Neural cell (in vitro differentiated cells): ENCODE results near the gene FILIP1L. TPM values are rescaled to one million over a fixed set of nuclear protein-coding genes. Genes with fewer than 3 reads are reported as not detected.

Experiments
- H2AFZ ChIP-seq: fragments of 200-600, 300-800 bp; sonication (generic), shearing (Covaris generic); 2 replicates; pipeline ENCODE4 v1.6.0; 2014; ENCODE audit warnings: low read depth, mild to moderate bottlenecking, antibody characterized with exemption, low read length, moderate library complexity
- H3F3A ChIP-seq: fragments of 200-600 bp; shearing (Covaris generic); 2 replicates; pipeline ENCODE4 v1.6.1; 2016; ENCODE audit warnings: mild to moderate bottlenecking, moderate library complexity, mixed read lengths, antibody characterized with exemption, low read length; ENCODE audit not compliant: insufficient read depth, poor library complexity, severe bottlenecking
- H3K27ac ChIP-seq: fragments of 200-600, 300-800 bp; sonication (generic), shearing (Covaris generic); 2 replicates; pipeline ENCODE4 v1.5.1; 2014; ENCODE audit warnings: mild to moderate bottlenecking, low read length, moderate library complexity
- H3K27me3 ChIP-seq: fragments of 300-800, 200-600 bp; sonication (generic), shearing (Covaris generic); 2 replicates; pipeline ENCODE4 v1.6.0; 2014; ENCODE audit warnings: mild to moderate bottlenecking, low read depth, low read length, moderate library complexity; ENCODE audit not compliant: insufficient read depth
- H3K36me3 ChIP-seq: fragments of 300-800, 200-600 bp; sonication (generic), shearing (Covaris generic); 2 replicates; pipeline ENCODE4 v1.5.1; 2014; ENCODE audit warnings: mild to moderate bottlenecking, antibody characterized with exemption, low read length, moderate library complexity; ENCODE audit not compliant: insufficient read depth
- H3K4me2 ChIP-seq: fragments of 300-800, 200-600 bp; sonication (generic), shearing (Covaris generic); 2 replicates; pipeline ENCODE4 v1.6.0; 2014; ENCODE audit warnings: mild to moderate bottlenecking, low read length
- H3K4me3 ChIP-seq: fragments of 300-800, 200-600 bp; sonication (generic), shearing (Covaris generic); 2 replicates; pipeline ENCODE4 v1.5.1; 2014; ENCODE audit warnings: mild to moderate bottlenecking, low read length, moderate library complexity
- H3K79me2 ChIP-seq: fragments of 200-600 bp; shearing (Covaris generic); replicated peaks from 2 replicates; pipeline ENCODE4 v1.6.0; 2014; ENCODE audit warnings: mild to moderate bottlenecking, low read length, moderate library complexity; ENCODE audit not compliant: insufficient read depth
- H3K9ac ChIP-seq: fragments of 300-800, 200-600 bp; sonication (generic), shearing (Covaris generic); 2 replicates; pipeline ENCODE4 v1.6.1; 2016; ENCODE audit warnings: mild to moderate bottlenecking, low read length, mixed read lengths
- H3K9me2 ChIP-seq: fragments of 200-600 bp; shearing (Covaris generic); 2 replicates; pipeline ENCODE4 v1.6.1; 2016; ENCODE audit warnings: mild to moderate bottlenecking, low read length, mixed read lengths; ENCODE audit not compliant: insufficient read depth
- H3K9me3 ChIP-seq: fragments of 200-600, 300-800 bp; sonication (generic), shearing (Covaris generic); 2 replicates; pipeline ENCODE4 v1.6.1; 2016; ENCODE audit warnings: mild to moderate bottlenecking, mixed run types, low read length, moderate library complexity, mixed read lengths
- H4K20me1 ChIP-seq: fragments of 200-600 bp; shearing (Covaris generic); 2 replicates; pipeline ENCODE4 v1.6.1; 2016; ENCODE audit warnings: mild to moderate bottlenecking, mixed run types; ENCODE audit not compliant: insufficient read depth
- EP300 ChIP-seq: fragments of 450-650 bp; conservative IDR thresholded peaks from 2 replicates; pipeline ENCODE4 v1.6.1; 2014; ENCODE audit warnings: antibody characterized with exemption, mild to moderate bottlenecking, moderate library complexity; ENCODE audit not compliant: poor library complexity, severe bottlenecking
- EZH2 ChIP-seq: fragments of 200-600, 300-800 bp; shearing (Covaris generic), sonication (generic); IDR thresholded peaks from 2 replicates; pipeline ENCODE4 v1.6.1; 2014; ENCODE audit warnings: antibody characterized with exemption, low read length, borderline replicate concordance, mild to moderate bottlenecking; ENCODE audit not compliant: insufficient read depth, poor library complexity, severe bottlenecking
- MXI1 ChIP-seq: fragments of 450-650 bp; conservative IDR thresholded peaks from 2 replicates; pipeline ENCODE4 v1.6.1; 2014; ENCODE audit warnings: antibody characterized with exemption, mild to moderate bottlenecking; ENCODE audit not compliant: poor library complexity, severe bottlenecking
- POLR2AphosphoS5 ChIP-seq: IDR thresholded peaks from 2 replicates; pipeline ENCODE4 v1.6.1; 2012
- RAD21 ChIP-seq: fragments of 450-650 bp; conservative IDR thresholded peaks from 2 replicates; pipeline ENCODE4 v1.6.1; 2014; ENCODE audit warnings: antibody characterized with exemption, mild to moderate bottlenecking, moderate library complexity
- SMC3 ChIP-seq: fragments of 450-650 bp; conservative IDR thresholded peaks from 2 replicates; pipeline ENCODE4 v1.6.1; 2014; ENCODE audit warnings: antibody characterized with exemption, mild to moderate bottlenecking, moderate library complexity; ENCODE audit not compliant: poor library complexity
- TAF1 ChIP-seq: IDR thresholded peaks from 2 replicates; pipeline ENCODE4 v1.6.1; 2012; ENCODE audit warnings: low read depth
- polyA plus RNA-seq: library from polyadenylated mRNA; depleted of rRNA; stranded (reverse); fragments of >200 nt; gene quantifications from 2 replicates; pipeline ENCODE4 v1.2.3, GENCODE V29; 2014
- TF ChIP-seq, protein P1 (sequence below): IDR thresholded peaks from 2 replicates; pipeline ENCODE4 v1.6.1; 2012; ENCODE audit warnings: borderline replicate concordance
- TF ChIP-seq, protein P2 (sequence below): fragments of 450-650 bp; IDR thresholded peaks from 2 replicates; pipeline ENCODE4 v1.5.1; 2014; ENCODE audit warnings: antibody characterized with exemption, mild to moderate bottlenecking, moderate library complexity; ENCODE audit not compliant: poor library complexity, severe bottlenecking

The FILIP1L gene
- polyA plus RNA-seq, 1 donor from 2014 or later, result 0.27 TPM

DNA sequence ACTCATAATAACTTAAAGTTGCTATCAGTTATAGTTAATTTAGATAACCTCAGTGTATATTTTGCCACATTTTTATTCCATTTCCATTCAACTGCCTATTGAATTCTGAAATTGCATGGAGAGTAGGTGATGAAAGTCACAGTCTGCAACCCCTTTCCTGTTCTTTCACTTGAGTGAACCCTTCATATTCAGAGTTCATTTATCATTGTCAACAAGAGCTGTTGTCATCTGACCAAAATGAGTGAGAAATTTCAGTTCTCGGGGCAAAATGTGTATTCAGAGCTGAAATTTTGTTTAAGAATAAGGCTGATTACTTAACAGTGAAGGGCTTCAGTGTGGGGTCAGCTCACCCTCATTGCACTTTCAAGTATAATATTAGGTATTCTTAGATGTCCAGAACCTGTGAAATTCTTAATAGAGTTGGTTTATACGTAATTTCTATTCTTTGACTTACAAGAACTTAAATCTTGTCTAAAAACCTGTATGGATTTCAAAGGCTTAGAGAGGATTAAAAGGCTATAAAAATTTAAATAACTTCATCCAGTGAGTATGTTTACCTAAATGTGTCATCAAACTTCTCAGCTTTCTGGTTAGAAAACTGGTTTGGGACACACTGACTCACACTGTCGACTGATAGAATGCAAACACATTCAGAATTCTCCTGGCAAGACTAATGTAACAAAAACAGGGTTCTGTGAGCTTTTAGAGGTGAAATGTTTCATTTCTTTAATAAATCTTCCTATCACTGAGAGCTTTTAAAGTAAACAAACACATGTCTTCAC, 204.4 kb downstream of the FILIP1L start:
- Histone ChIP-seq H3K27ac (no peak overlapping the region), H3K27me3 (no peaks in the 10 kb centered on the region), H3K9me3 (no peaks in the 10 kb centered on the region), H3K9me2 (no peaks in the 10 kb centered on the region), H3F3A (no peaks in the 10 kb centered on the region), H3K79me2 (no peaks in the 10 kb centered on the region), H3K36me3 (no peaks in the 10 kb centered on the region), H4K20me1 (no peaks in the 10 kb centered on the region), H3K9ac (no peak overlapping the region), H3K4me2 (no peak overlapping the region), H2AFZ (no peak overlapping the region), H3K4me3 (no peak overlapping the region)
- TF ChIP-seq, protein P1, sequence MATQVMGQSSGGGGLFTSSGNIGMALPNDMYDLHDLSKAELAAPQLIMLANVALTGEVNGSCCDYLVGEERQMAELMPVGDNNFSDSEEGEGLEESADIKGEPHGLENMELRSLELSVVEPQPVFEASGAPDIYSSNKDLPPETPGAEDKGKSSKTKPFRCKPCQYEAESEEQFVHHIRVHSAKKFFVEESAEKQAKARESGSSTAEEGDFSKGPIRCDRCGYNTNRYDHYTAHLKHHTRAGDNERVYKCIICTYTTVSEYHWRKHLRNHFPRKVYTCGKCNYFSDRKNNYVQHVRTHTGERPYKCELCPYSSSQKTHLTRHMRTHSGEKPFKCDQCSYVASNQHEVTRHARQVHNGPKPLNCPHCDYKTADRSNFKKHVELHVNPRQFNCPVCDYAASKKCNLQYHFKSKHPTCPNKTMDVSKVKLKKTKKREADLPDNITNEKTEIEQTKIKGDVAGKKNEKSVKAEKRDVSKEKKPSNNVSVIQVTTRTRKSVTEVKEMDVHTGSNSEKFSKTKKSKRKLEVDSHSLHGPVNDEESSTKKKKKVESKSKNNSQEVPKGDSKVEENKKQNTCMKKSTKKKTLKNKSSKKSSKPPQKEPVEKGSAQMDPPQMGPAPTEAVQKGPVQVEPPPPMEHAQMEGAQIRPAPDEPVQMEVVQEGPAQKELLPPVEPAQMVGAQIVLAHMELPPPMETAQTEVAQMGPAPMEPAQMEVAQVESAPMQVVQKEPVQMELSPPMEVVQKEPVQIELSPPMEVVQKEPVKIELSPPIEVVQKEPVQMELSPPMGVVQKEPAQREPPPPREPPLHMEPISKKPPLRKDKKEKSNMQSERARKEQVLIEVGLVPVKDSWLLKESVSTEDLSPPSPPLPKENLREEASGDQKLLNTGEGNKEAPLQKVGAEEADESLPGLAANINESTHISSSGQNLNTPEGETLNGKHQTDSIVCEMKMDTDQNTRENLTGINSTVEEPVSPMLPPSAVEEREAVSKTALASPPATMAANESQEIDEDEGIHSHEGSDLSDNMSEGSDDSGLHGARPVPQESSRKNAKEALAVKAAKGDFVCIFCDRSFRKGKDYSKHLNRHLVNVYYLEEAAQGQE, result no peak
- TF ChIP-seq EP300, result no peak
- no peak for TF ChIP-seq EZH2
- TF ChIP-seq, protein P2, sequence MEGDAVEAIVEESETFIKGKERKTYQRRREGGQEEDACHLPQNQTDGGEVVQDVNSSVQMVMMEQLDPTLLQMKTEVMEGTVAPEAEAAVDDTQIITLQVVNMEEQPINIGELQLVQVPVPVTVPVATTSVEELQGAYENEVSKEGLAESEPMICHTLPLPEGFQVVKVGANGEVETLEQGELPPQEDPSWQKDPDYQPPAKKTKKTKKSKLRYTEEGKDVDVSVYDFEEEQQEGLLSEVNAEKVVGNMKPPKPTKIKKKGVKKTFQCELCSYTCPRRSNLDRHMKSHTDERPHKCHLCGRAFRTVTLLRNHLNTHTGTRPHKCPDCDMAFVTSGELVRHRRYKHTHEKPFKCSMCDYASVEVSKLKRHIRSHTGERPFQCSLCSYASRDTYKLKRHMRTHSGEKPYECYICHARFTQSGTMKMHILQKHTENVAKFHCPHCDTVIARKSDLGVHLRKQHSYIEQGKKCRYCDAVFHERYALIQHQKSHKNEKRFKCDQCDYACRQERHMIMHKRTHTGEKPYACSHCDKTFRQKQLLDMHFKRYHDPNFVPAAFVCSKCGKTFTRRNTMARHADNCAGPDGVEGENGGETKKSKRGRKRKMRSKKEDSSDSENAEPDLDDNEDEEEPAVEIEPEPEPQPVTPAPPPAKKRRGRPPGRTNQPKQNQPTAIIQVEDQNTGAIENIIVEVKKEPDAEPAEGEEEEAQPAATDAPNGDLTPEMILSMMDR, result no peak
- no peak for TF ChIP-seq POLR2AphosphoS5
- TF ChIP-seq RAD21, result no peak
- no peak for TF ChIP-seq TAF1
- TF ChIP-seq MXI1, result no peak
- TF ChIP-seq SMC3, result no peak

DNA sequence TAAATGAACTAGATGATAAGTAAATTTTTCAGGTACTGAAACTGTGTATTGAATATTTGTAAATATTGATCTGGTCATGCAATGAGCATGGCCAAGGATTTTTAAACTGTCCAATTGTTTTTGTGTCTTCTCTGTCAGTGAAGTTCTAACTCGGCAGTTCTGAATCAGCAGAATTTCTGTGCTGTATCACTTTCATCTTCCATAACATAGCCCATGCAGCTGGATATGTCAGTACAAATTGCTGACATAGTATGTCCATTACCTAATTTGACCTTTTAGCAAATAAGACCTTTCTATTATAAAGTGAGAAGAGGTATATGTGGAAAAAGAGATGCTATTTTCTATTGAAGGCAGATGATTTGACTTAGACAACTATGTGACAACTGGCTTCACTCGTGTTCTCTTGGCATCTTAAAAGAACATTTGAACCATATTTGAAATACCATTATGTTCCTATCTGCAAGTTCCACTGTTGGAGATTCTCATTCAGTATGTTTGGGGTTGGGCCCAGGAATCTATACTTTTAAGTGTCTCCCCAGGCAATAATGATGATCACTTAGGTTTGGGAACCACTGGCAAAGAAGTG, 206.2 kb downstream of the FILIP1L start:
- H3K27me3 ChIP-seq, result no peaks in the 10 kb centered on the region
- no peak overlapping the region for H3K27ac ChIP-seq
- H3F3A ChIP-seq, result no peaks in the 10 kb centered on the region
- H2AFZ ChIP-seq, result no peak overlapping the region
- H4K20me1 ChIP-seq, result no peaks in the 10 kb centered on the region
- no peak overlapping the region for H3K4me2 ChIP-seq
- no peak for TF ChIP-seq EZH2
- no peak for TF ChIP-seq EP300
- TF ChIP-seq MXI1, result no peak
- TF ChIP-seq RAD21, result no peak
- TF ChIP-seq TAF1, result no peak
- TF ChIP-seq, protein P2, result no peak
- TF ChIP-seq SMC3, result no peak
- TF ChIP-seq, protein P1, result no peak
- TF ChIP-seq POLR2AphosphoS5, result no peak
- no peaks in the 10 kb centered on the region for H3K36me3 ChIP-seq
- H3K79me2 ChIP-seq, result no peaks in the 10 kb centered on the region
- no peaks in the 10 kb centered on the region for H3K9me3 ChIP-seq
- H3K4me3 ChIP-seq, result no peak overlapping the region
- no peaks in the 10 kb centered on the region for H3K9me2 ChIP-seq
- no peak overlapping the region for H3K9ac ChIP-seq
